Keratinocyte (primary cell): ENCODE results near the gene ZEB2.

Experiments used
- EZH2 ChIP-seq: IDR thresholded peaks from one replicate; pipeline ENCODE4 v1.6.1; 2012; ENCODE audit warnings: inconsistent platforms, mild to moderate bottlenecking, low read length, moderate library complexity
- TF ChIP-seq, protein P1 (sequence below), 3 experiments: IDR thresholded peaks in 1 of 3; conservative IDR thresholded peaks in 1 of 3; optimal IDR thresholded peaks in 1 of 3; 2 replicates in 2 of 3; 3 replicates in 1 of 3; pipeline versions ENCODE3 to v1.5.1; 2011; ENCODE audit warnings: low read length in 3 of 3, mild to moderate bottlenecking in 3 of 3, moderate library complexity in 2 of 3, control low read depth in 1 of 3, inconsistent platforms in 1 of 3; ENCODE audit not compliant: insufficient read depth in 2 of 3; ENCODE audit errors: extremely low read depth in 1 of 3

DNA sequence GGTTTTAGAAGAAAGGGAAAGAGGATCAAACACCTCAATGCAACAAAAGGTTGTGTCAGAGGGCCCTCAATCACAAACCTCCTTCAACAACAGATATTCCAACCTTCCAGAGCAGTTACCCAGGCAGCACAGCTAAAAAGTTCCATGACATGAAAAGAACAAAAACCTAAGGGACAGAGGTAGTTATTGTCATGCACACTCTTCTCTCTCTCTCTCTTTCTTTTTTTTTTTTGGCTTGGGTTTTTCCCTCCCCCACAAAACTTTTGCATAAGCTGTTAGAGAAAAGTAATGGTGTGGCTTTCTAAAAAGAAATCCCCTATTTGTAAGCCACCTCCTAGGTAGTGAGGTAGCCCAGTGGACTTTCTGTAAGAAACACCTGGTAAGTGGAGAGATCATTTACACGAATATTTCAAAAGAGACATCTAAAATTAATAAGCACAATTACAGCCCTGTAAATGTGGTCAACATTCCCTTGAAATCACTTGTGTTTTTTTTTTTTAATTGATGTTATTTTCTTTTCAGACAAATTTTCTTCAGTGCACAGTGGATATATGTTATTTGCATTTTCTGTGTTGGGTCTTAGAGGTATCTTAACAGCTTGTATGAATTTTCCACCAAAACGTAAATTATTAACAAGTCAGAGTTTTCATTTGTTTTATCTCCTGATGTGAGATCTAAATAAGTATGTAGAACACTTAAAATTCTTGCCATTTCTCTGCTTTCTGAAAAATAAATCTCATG, 48.4 kb downstream of the ZEB2 start:
- TF ChIP-seq, protein P1, sequence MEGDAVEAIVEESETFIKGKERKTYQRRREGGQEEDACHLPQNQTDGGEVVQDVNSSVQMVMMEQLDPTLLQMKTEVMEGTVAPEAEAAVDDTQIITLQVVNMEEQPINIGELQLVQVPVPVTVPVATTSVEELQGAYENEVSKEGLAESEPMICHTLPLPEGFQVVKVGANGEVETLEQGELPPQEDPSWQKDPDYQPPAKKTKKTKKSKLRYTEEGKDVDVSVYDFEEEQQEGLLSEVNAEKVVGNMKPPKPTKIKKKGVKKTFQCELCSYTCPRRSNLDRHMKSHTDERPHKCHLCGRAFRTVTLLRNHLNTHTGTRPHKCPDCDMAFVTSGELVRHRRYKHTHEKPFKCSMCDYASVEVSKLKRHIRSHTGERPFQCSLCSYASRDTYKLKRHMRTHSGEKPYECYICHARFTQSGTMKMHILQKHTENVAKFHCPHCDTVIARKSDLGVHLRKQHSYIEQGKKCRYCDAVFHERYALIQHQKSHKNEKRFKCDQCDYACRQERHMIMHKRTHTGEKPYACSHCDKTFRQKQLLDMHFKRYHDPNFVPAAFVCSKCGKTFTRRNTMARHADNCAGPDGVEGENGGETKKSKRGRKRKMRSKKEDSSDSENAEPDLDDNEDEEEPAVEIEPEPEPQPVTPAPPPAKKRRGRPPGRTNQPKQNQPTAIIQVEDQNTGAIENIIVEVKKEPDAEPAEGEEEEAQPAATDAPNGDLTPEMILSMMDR (optimal IDR thresholded peaks at IDR 0.05 in 1 of 3, IDR thresholded peaks at IDR 0.05 in 1 of 3, conservative IDR thresholded peaks at IDR 0.05 in 1 of 3; ENCODE audit: extremely low read depth in 1 of 3, insufficient read depth in 2 of 3, low read length in 3 of 3) = no peak
- no peak for TF ChIP-seq EZH2
